NCI-H2171 (cell line): ENCODE data around the gene SAMD1.

Source experiments
- DNase-seq: peaks from one replicate; lab custom pipeline; 2025; lab: John Stamatoyannopoulos, UW

The SAMD1 gene

GRCh38 chr19:14089662-14090508 lies 666 bp downstream of the SAMD1 start:
- peak; percentile 56 for DNase-seq

- peak; percentile 14 for DNase-seq
These were observed 1.2 kb downstream of the SAMD1 start for GRCh38 chr19:14089412-14089661.

GRCh38 chr19:14088634-14089411 lies 1.7 kb downstream of the SAMD1 start:
- no peak for DNase-seq

- DNase-seq = no peak
These were observed 4.5 kb downstream of the SAMD1 start for GRCh38 chr19:14086098-14086497.

GRCh38 chr19:14085309-14085995 lies 5.1 kb downstream of the SAMD1 start, which contains the start of gene C19orf67:
Gene C19orf67, minus strand, starts transcription at chr19:14085783. Its CDS starts 156 bp downstream, at chr19:14085627.
- DNase-seq = no peak

- no peak for DNase-seq
These were observed 7.9 kb downstream of the SAMD1 start for GRCh38 chr19:14082675-14082960.

GRCh38 chr19:14081797-14082674 lies 8.5 kb downstream of the SAMD1 start:
- DNase-seq = no peak

- peak; percentile 99 for DNase-seq
These were observed 9.4 kb downstream of the SAMD1 start for GRCh38 chr19:14080887-14081796.

- no peak for DNase-seq
These were observed 12.1 kb downstream of the SAMD1 start for GRCh38 chr19:14078411-14078810.

GRCh38 chr19:14073925-14074838 lies 16.4 kb downstream of the SAMD1 start:
- DNase-seq = no peak

GRCh38 chr19:14073261-14073924 lies 17.2 kb downstream of the SAMD1 start:
- DNase-seq = peak; percentile 80

- DNase-seq = peak; percentile 49
These were observed 17.9 kb downstream of the SAMD1 start, which contains the start of gene MISP3 for GRCh38 chr19:14072535-14073260. Gene MISP3, plus strand, starts transcription at chr19:14072786. Its CDS starts 524 bp downstream, at chr19:14073310.

GRCh38 chr19:14070268-14071050 lies 20.1 kb downstream of the SAMD1 start:
- no peak for DNase-seq

- DNase-seq = no peak
These were observed 24.4 kb downstream of the SAMD1 start for GRCh38 chr19:14066134-14066533.

- DNase-seq = no peak
These were observed 27.4 kb downstream of the SAMD1 start for GRCh38 chr19:14063105-14063504.

- no peak for DNase-seq
These were observed 28.0 kb downstream of the SAMD1 start for GRCh38 chr19:14062558-14062855.

GRCh38 chr19:14061751-14062557 lies 28.6 kb downstream of the SAMD1 start, which contains the start of gene PALM3:
Gene PALM3, minus strand, starts transcription at chr19:14062076. Its CDS starts 96 bp downstream, at chr19:14061980.
- no peak for DNase-seq
